IMR-90 (cell line): ENCODE results near the gene CCDC54. TPM values are rescaled to one million over a fixed set of nuclear protein-coding genes. Genes with fewer than 3 reads are reported as not detected.
A peak's percentile ranks its signal among the peaks of the same experiment; 100 is the strongest.

ENCODE experiments used
- ATAC-seq: fragments of 200-7000 bp; cut with Tn5 transposase; 2 replicates; pipeline ENCODE4 v1.9.1; 2020; ENCODE audit warnings: low read depth, mild to moderate bottlenecking, moderate library complexity
- BruUV-seq: library from RNA; stranded (reverse); fragments of 400-500 nt; replicated peaks from 2 replicates; lab custom pipeline; 2021; lab: Mats Ljungman, UMichigan
- CTCF ChIA-PET: fragments of 300-600 bp; formaldehyde crosslinking; extraction: SDS; loops from one replicate; lab custom pipeline; 2021; ENCODE audit warnings: antibody characterized with exemption; lab: Yijun Ruan, JAX
- POLR2A ChIA-PET: fragments of 300-600 bp; sonication (Branson Sonifier 250); formaldehyde crosslinking; loops from one replicate; lab custom pipeline; 2022; ENCODE audit warnings: antibody characterized with exemption; ENCODE audit not compliant: unreplicated experiment; lab: Charles Lee
- DNase-seq: peaks from one replicate; pipeline ENCODE4 v3.0.0; 2013
- H2AFZ ChIP-seq: replicated peaks from 2 replicates; pipeline ENCODE3; 2013; ENCODE audit warnings: low read length, mild to moderate bottlenecking; ENCODE audit not compliant: poor library complexity
- H2AK5ac ChIP-seq: 2 replicates; pipeline ENCODE4 v1.6.1; 2013; ENCODE audit warnings: low read depth, low read length, inconsistent platforms
- H2AK9ac ChIP-seq: replicated peaks from 2 replicates; pipeline ENCODE3; 2013; ENCODE audit warnings: mild to moderate bottlenecking, low read depth, low read length, moderate library complexity; ENCODE audit not compliant: poor library complexity
- H2BK120ac ChIP-seq: 2 replicates; pipeline ENCODE4 v1.6.1; 2013; ENCODE audit warnings: low read depth, low read length, inconsistent platforms
- H2BK15ac ChIP-seq: 3 replicates; pipeline ENCODE4 v1.6.1; 2013; ENCODE audit warnings: low read depth, low read length, inconsistent platforms
- H2BK20ac ChIP-seq: 2 replicates; pipeline ENCODE4 v1.6.1; 2013; ENCODE audit warnings: low read depth, mild to moderate bottlenecking, inconsistent platforms, low read length, moderate library complexity
- H2BK5ac ChIP-seq: 2 replicates; pipeline ENCODE4 v1.6.1; 2013; ENCODE audit warnings: mild to moderate bottlenecking, low read depth, low read length, inconsistent platforms; ENCODE audit not compliant: poor library complexity, severe bottlenecking
- H3K14ac ChIP-seq: replicated peaks from 2 replicates; pipeline ENCODE4 v1.6.1; 2013; ENCODE audit warnings: low read depth, low read length, inconsistent platforms
- H3K18ac ChIP-seq: 2 replicates; pipeline ENCODE4 v1.6.1; 2013; ENCODE audit warnings: low read depth, low read length, control low read depth
- H3K23ac ChIP-seq: 2 replicates; pipeline ENCODE4 v1.6.1; 2013; ENCODE audit warnings: low read depth, low read length, inconsistent platforms
- H3K27ac ChIP-seq: 2 replicates; pipeline ENCODE4 v1.5.1; 2013; ENCODE audit warnings: mild to moderate bottlenecking, control low read depth, low read length; ENCODE audit not compliant: insufficient read depth
- H3K27me3 ChIP-seq: 2 replicates; pipeline ENCODE4 v1.6.1; 2013; ENCODE audit warnings: low read length; ENCODE audit not compliant: control insufficient read depth, insufficient read depth
- H3K36me3 ChIP-seq: 2 replicates; pipeline ENCODE4 v1.6.1; 2013; ENCODE audit warnings: low read length, mixed read lengths; ENCODE audit not compliant: control insufficient read depth, insufficient read depth
- H3K4ac ChIP-seq: 2 replicates; pipeline ENCODE4 v1.6.1; 2013; ENCODE audit warnings: low read depth, low read length, inconsistent platforms
- H3K4me1 ChIP-seq: 2 replicates; pipeline ENCODE4 v1.6.1; 2013; ENCODE audit warnings: low read length, mixed read lengths; ENCODE audit not compliant: control insufficient read depth, insufficient read depth
- H3K4me2 ChIP-seq: 2 replicates; pipeline ENCODE4 v1.6.1; 2013; ENCODE audit warnings: low read depth, mild to moderate bottlenecking, control low read depth, low read length, moderate library complexity
- H3K4me3 ChIP-seq: 2 replicates; pipeline ENCODE4 v1.5.1; 2013; ENCODE audit warnings: low read depth, mild to moderate bottlenecking, control low read depth, low read length, moderate library complexity; ENCODE audit not compliant: insufficient read depth
- H3K56ac ChIP-seq: 2 replicates; pipeline ENCODE4 v1.6.1; 2013; ENCODE audit warnings: low read length, inconsistent platforms; ENCODE audit not compliant: insufficient read depth; ENCODE audit errors: extremely low read depth
- H3K79me1 ChIP-seq, 2 experiments: 2 replicates each; pipeline ENCODE4 v1.6.1; 2013; ENCODE audit warnings: low read length in 2 of 2, inconsistent platforms in 1 of 2, low read depth in 1 of 2
- H3K9ac ChIP-seq: 2 replicates; pipeline ENCODE4 v1.6.1; 2013; ENCODE audit warnings: low read depth, low read length, control low read depth
- H3K9me1 ChIP-seq: 2 replicates; pipeline ENCODE4 v1.6.1; 2013; ENCODE audit warnings: low read length, inconsistent platforms; ENCODE audit not compliant: insufficient read depth
- H3K9me3 ChIP-seq: 2 replicates; pipeline ENCODE4 v1.6.1; 2013; ENCODE audit warnings: low read length; ENCODE audit not compliant: control insufficient read depth, insufficient read depth
- H4K20me1 ChIP-seq: 2 replicates; pipeline ENCODE4 v1.6.1; 2013; ENCODE audit warnings: low read length, inconsistent platforms; ENCODE audit not compliant: insufficient read depth
- H4K5ac ChIP-seq: 2 replicates; pipeline ENCODE4 v1.6.1; 2013; ENCODE audit warnings: mild to moderate bottlenecking, low read depth, low read length, control low read depth
- H4K8ac ChIP-seq, 2 experiments: 2 replicates each; pipeline ENCODE4 v1.6.1; 2013; ENCODE audit warnings: low read depth in 2 of 2, low read length in 2 of 2, control low read depth in 1 of 2, inconsistent platforms in 1 of 2
- H4K91ac ChIP-seq: 2 replicates; pipeline ENCODE4 v1.6.1; 2013; ENCODE audit warnings: low read depth, low read length, inconsistent platforms; ENCODE audit not compliant: insufficient read depth
- BHLHE40 ChIP-seq: fragments of 150-350 bp; IDR thresholded peaks from 2 replicates; pipeline ENCODE4 v1.6.1; 2016; ENCODE audit warnings: mild to moderate bottlenecking, low read depth, low read length
- CEBPB ChIP-seq: IDR thresholded peaks from 2 replicates; pipeline ENCODE4 v1.6.1; 2012; ENCODE audit warnings: low read depth, low read length, improper control_type of control experiment
- CHD1 ChIP-seq: IDR thresholded peaks from 2 replicates; pipeline ENCODE4 v1.6.1; 2012; ENCODE audit warnings: low read depth, low read length, improper control_type of control experiment
- CTCF ChIP-seq: conservative IDR thresholded peaks from 2 replicates; pipeline ENCODE4 v1.5.1; 2012; ENCODE audit warnings: mild to moderate bottlenecking, low read depth, low read length, improper control_type of control experiment
- ELK1 ChIP-seq: fragments of 150-350 bp; IDR thresholded peaks from 2 replicates; pipeline ENCODE4 v1.6.1; 2016; ENCODE audit warnings: low read depth, mild to moderate bottlenecking, low read length, moderate library complexity, borderline replicate concordance
- FOS ChIP-seq: fragments of 150-350 bp; IDR thresholded peaks from 2 replicates; pipeline ENCODE4 v1.6.1; 2016; ENCODE audit warnings: low read depth, low read length
- MAFK ChIP-seq: IDR thresholded peaks from 2 replicates; pipeline ENCODE4 v1.6.1; 2012; ENCODE audit warnings: low read depth, low read length, improper control_type of control experiment
- MAZ ChIP-seq: IDR thresholded peaks from 2 replicates; pipeline ENCODE4 v1.6.1; 2012; ENCODE audit warnings: low read depth, mild to moderate bottlenecking, low read length, improper control_type of control experiment, moderate library complexity, borderline replicate concordance
- MXI1 ChIP-seq: IDR thresholded peaks from 2 replicates; pipeline ENCODE4 v1.6.1; 2012; ENCODE audit warnings: low read depth, mild to moderate bottlenecking, low read length, moderate library complexity, borderline replicate concordance
- NFE2L2 ChIP-seq: fragments of 150-350 bp; IDR thresholded peaks from 2 replicates; pipeline ENCODE4 v1.6.1; 2016; ENCODE audit warnings: low read depth, mild to moderate bottlenecking, low read length
- POLR2A ChIP-seq: IDR thresholded peaks from 2 replicates; pipeline ENCODE4 v1.6.1; 2012; ENCODE audit warnings: mild to moderate bottlenecking, low read depth, low read length
- RAD21 ChIP-seq: IDR thresholded peaks from 2 replicates; pipeline ENCODE4 v1.6.1; 2012; ENCODE audit warnings: low read length, improper control_type of control experiment
- RCOR1 ChIP-seq: IDR thresholded peaks from 2 replicates; pipeline ENCODE4 v1.6.1; 2012; ENCODE audit warnings: mild to moderate bottlenecking, low read length, improper control_type of control experiment; ENCODE audit not compliant: insufficient replicate concordance
- RFX5 ChIP-seq: IDR thresholded peaks from 2 replicates; pipeline ENCODE4 v1.8.0; 2012; ENCODE audit warnings: low read depth, mild to moderate bottlenecking, low read length, moderate library complexity
- SMC3 ChIP-seq: fragments of 150-350 bp; IDR thresholded peaks from 2 replicates; pipeline ENCODE4 v1.6.1; 2016; ENCODE audit warnings: low read depth, mild to moderate bottlenecking, antibody characterized with exemption, low read length, moderate library complexity
- USF2 ChIP-seq: fragments of 150-350 bp; IDR thresholded peaks from 2 replicates; pipeline ENCODE4 v1.6.1; 2017; ENCODE audit warnings: mild to moderate bottlenecking, antibody characterized with exemption, low read length, low read depth
- WGBS, 2 experiments: methylation state at CpG; one replicate each; pipeline versions ENCODE4 v1.1.5 to v1.1.7; 2013; ENCODE audit warnings: missing lambda C conversion rate in 2 of 2; ENCODE audit not compliant: insufficient read length in 1 of 2; ENCODE audit errors: extremely low coverage in 2 of 2; 5-methylcytosine and 5-hydroxymethylcytosine counted together
- dilution Hi-C: fragments of 300-500 bp; cut with HindIII; formaldehyde crosslinking; loops from one replicate; pipeline ENCODE4 v1.14.3; 2018; ENCODE audit warnings: low sequenced_read_pairs; ENCODE audit not compliant: unreplicated experiment
- in situ Hi-C: fragments of 300-500 bp; cut with MboI; formaldehyde crosslinking; loops from 3 replicates; pipeline ENCODE4 v1.14.3; 2019; ENCODE audit warnings: low sequenced_read_pairs, inconsistent platforms, mixed read lengths
- intact Hi-C: fragments of 100-400 bp; cut with micrococcal nuclease; formaldehyde crosslinking; loops from 2 replicates; pipeline ENCODE4 v1.10.0; 2022
- polyA plus RNA-seq, 3 experiments: library from polyadenylated mRNA; depleted of rRNA; stranded (reverse); fragments of >200 nt; gene quantifications; 2 replicates each; pipeline ENCODE4 v1.2.3, GENCODE V29; 2012; ENCODE audit warnings: low replicate concordance in 1 of 3
- total RNA-seq: library from RNA; depleted of rRNA; stranded (reverse); fragments of >200 nt; gene quantifications from 2 replicates; pipeline ENCODE4 v1.2.3, GENCODE V29; 2012

CCDC54 gene
- total and polyA plus RNA-seq, 2 of the 4 experiments (the other 2 are of a cell fraction), result not detected

GRCh38 chr3:107407355-107407754 lies 30.1 kb downstream of the CCDC54 start:
- Histone ChIP-seq H3K79me1 (no peaks in the 10 kb centered on the region), H2BK20ac (peak overlapping the region; percentile 26; the same call in 1 of the 2 replicates), H2BK120ac (0 out of 2 replicates have a peak overlapping the region, but pooled peaks have one; percentile 31), H3K4me2 (no peak overlapping the region), H3K27me3 (no peaks in the 10 kb centered on the region), H4K5ac (no peak overlapping the region), H2AK9ac (no peak overlapping the region), H2BK5ac (no peak overlapping the region), H3K18ac (no peak overlapping the region), H3K4ac (no peak overlapping the region), H3K23ac (no peak overlapping the region), H2AFZ (no peak overlapping the region), H3K27ac (no peak overlapping the region), H4K8ac (no peak overlapping the region), H3K14ac (no peak overlapping the region), H3K56ac (no peak overlapping the region), H3K9me3 (peaks cover 9% of the 10 kb centered on the region), H2AK5ac (no peak overlapping the region), H3K4me1 (peaks cover 3% of the 10 kb centered on the region), H4K20me1 (no peaks in the 10 kb centered on the region), H3K36me3 (no peaks in the 10 kb centered on the region), H3K4me3 (no peak overlapping the region), H4K91ac (no peak overlapping the region), H3K9ac (no peak overlapping the region), H2BK15ac (no peak overlapping the region; the same call in 2 of the 3 replicates), H3K9me1 (no peaks in the 10 kb centered on the region)
- in situ Hi-C loops (no loop called here), dilution Hi-C loops (no loop called here), intact Hi-C loops (no loop called here)
- CTCF ChIA-PET, result no interaction called here
- ATAC-seq, result no peak
- DNase-seq, result no peak
- BruUV-seq, result no TSS peak
- WGBS, 2 experiments, result 100% methylated on average over 1 of the region's 2 CpGs; no CpG with 5 or more reads in 1 of the 2 experiments
- POLR2A ChIA-PET, result no interaction called here
- TF ChIP-seq SMC3 (no peak), RFX5 (no peak), POLR2A (no peak), USF2 (no peak), MAZ (no peak), BHLHE40 (no peak), MXI1 (no peak), CHD1 (no peak), ELK1 (no peak), RCOR1 (no peak), RAD21 (no peak), FOS (no peak), CTCF (no peak), MAFK (no peak), CEBPB (no peak), NFE2L2 (no peak)
